ENCODE data around the gene SIGLEC6.

SIGLEC6 gene

GRCh38 chr19:51548213-51548651 is 16.8 kb upstream of the SIGLEC6 start:
- no peak for DNase-seq (ENCODE audit: low spot score)

DNA sequence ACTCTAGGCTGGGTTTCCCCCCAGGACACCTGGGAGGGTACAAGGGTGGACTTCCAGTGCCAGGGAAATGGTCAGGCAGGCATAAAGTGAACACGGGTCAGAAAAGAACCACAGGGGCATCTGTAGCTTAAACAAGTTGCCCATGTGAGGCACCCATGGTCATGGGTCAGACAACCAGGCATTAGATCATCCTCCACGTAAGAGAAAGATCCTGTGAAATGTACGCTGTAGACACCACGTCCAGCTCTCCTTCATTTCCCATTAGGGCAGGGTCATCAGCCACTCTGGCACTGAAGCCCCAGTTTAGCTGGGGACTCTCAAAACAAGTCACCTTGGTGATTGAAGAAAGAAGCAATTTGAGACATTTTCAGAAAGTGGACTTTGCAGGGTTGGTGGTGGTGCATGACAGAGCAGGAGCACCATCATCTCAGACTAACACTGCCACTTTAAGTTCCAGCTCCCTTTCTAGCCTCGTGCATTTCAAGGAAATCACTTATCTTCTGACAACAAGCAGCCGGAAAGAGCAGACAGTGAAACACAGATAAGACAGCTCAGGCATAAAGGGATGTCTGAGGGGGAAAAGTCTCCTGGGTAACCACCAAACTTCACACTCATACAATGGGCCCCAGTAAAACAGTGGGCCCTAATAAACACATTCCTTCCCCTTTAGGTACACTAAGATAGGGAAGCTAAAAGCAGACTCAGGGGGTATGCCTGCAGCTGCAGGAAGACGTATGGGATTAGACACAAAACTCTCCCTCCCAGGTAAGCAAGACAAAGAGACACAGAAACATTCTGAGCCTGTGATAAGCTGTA is 16.1 kb upstream of the SIGLEC6 start:
- no peak for DNase-seq (ENCODE audit: low spot score)

DNA sequence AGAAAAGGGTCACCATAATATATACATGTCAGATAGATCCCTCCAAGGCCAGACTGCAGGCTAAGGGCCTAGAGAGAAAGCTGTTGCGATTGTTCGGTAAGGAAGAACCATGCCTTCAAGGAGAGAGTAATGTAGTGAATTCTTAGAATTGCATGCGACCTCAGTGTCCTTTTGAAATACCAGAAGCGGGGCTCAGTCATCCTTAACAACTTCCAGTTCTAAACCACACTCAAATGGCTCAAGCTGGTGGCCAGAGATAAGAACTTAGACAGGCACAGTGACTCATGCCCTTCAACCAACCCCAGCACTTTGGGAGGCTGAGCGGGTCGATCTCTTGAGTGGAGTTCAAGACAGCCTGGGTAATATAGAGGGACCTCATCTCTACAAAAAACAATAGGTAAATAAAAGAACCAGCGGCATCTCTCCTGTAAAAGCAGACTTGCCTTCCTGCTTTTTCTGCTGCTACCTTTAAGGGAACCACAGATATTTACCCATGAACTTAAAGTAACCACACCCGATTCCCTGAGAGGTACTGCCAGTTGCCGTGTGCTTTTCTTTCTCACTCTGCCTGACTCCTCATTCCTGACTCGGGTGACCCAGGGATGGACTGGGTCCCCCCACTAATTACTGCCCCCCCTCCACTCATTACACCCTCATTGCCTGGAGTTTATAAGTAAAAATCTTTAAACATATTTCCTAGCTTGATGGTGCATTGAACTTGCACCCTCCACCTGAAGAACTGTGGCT is 15.4 kb upstream of the SIGLEC6 start:
- no peak for DNase-seq (ENCODE audit: low spot score)

GRCh38 chr19:51546107-51546649 is 14.7 kb upstream of the SIGLEC6 start:
- no peak for DNase-seq (ENCODE audit: low spot score)

DNA sequence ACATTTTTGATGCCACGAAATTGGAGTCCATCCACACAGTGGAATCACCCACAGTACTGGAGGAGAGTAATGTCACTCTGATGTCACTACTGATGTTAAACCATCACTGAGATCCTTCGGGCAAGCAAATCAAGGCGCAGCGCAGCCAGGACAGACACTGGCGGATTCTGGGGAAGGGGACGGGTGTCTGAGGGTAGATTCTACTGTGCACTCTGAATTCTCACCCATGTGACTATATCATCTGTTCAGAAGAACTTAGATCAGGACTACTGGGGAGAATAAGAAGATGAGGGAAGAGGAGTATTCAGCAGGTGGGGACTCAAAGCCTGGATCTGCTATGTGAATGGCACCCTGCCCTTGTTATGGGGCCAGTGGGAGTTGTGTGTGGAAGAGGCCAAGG is 12.6 kb upstream of the SIGLEC6 start:
- DNase-seq (ENCODE audit: low spot score), result no peak

- DNase-seq (ENCODE audit: low spot score), result no peak
Observed at GRCh38 chr19:51542699-51543098, 11.2 kb upstream of the SIGLEC6 start.

GRCh38 chr19:51541458-51542357 is 10.2 kb upstream of the SIGLEC6 start:
- no peak for DNase-seq (ENCODE audit: low spot score)

DNA sequence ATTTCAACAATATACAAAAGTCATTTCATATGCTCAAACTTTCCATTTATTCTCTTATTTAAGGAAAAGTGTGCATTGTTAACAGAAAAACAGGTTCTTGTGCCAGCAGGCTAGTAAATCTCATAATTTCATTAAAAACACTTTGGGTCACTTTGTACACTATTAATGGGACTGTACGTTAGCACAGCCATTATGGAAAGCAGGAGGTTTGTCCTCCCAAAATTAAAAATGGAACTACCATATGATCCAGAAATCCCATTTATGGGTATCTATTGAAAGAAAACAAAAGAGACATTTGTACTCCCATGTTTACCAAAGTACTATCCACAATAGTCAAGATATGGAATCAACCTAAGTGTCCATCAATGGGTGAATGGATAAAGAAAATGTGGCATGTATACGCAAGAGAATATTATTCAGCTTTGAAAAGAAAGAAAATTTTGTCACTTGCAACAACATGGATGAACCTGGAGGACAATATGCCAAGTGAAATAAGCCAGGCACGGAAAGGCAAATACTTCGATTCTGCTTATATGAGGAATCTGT is 8.4 kb upstream of the SIGLEC6 start:
- DNase-seq (ENCODE audit: low spot score), result no peak

DNA sequence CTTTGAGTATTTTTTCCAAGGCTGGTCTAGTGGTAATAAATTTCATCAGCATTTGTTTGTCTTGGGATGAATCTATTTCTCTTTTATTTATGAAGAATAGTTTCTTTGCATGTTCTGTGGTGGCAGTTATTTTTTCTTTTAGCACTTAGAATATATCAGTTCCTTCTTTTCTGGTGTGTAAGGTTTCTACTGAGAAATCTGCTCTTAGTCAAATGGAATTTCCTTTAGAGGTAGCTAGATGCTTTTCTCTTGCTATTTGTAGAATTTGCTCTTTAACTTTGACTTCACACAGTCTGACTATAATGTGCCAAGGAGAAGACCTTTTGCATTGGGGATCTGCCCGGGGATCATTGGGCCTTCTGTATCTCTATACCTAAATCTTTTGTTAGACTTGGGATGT is 4.1 kb upstream of the SIGLEC6 start:
- DNase-seq (ENCODE audit: low spot score), result no peak

DNA sequence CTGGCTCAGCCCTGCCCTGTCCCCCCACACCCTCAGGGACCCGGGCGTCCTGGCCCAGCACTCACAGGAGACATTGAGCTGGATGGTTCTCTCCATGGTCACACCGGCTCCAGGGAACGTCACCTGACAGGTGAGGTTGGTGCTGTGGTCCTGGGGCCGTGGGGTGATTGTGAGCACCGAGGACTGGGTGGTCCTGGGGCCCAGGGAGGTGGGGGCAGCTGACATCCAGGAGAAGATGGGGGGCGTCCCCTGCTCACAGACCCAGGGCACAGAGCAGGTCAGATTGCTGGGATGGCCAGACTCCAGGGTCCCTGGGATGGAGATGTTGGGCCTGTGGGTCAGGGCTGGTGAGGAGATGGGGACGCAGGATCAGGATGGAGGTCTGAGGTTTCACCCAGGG is 854 bp downstream of the SIGLEC6 start:
- no peak for DNase-seq (ENCODE audit: low spot score)

DNA sequence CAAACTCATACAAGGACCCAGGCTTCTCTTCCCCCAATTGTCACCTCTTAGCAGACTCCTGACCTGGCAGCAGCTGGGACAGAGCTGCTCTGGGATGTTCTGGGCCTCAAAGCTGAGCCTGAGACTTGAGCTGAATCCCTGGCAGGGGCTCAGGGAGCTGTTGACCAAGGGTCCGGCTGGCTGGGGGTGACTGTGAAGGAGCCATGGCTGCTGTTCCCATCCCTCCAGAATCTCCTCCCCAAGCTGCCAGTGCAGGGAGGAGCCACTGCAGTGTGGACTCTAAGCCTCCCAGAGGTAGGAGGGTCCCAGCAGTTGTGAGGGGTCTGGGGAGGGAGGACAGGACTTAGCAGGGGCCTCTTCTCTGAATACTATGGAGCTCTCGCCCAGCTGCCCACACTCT is 2.2 kb downstream of the SIGLEC6 start:
- no peak for DNase-seq (ENCODE audit: low spot score)

GRCh38 chr19:51525651-51526050 is 5.8 kb downstream of the SIGLEC6 start:
- DNase-seq (ENCODE audit: low spot score), result no peak

- DNase-seq (ENCODE audit: low spot score), result no peak
Observed at GRCh38 chr19:51524666-51525264, 6.7 kb downstream of the SIGLEC6 start.

- DNase-seq (ENCODE audit: low spot score), result no peak
Observed at GRCh38 chr19:51521781-51522180, 9.7 kb downstream of the SIGLEC6 start.

- DNase-seq (ENCODE audit: low spot score), result no peak
Observed at GRCh38 chr19:51521357-51521756, 10.1 kb downstream of the SIGLEC6 start.

GRCh38 chr19:51520728-51521127 is 10.7 kb downstream of the SIGLEC6 start:
- DNase-seq (ENCODE audit: low spot score), result no peak

DNA sequence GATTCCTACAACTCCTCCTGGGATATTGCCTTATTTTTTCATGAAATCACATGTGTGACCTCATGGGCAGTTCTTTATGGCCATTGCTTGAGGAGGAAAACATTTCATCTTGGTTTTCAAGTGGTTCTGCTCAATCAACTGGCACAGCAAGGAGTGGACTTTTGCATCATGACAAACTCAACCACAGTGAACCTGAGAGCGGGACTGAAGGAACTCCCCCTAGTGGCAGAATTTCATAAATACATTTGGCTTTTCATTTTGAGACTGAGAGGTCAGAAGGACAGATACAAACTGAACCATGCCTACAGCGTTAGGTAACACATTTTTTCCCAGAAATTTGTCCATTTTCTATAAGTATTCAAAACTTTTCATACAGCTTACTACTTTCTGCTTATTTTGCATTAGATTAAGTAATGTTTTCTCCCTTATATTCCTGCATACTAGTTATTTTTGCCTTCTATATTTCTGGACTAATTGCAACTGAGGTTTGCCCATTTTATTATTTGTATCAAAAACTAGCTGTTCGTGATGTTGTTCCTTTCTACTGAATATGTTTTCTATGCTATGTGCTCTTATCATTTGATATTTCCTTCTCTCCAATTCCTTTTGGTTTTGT is 16.5 kb downstream of the SIGLEC6 start:
- DNase-seq (ENCODE audit: low spot score), result peak; percentile 71

GRCh38 chr19:51513968-51514367 is 17.5 kb downstream of the SIGLEC6 start:
- DNase-seq (ENCODE audit: low spot score), result no peak

GRCh38 chr19:51511353-51511752 is 20.1 kb downstream of the SIGLEC6 start:
- DNase-seq (ENCODE audit: low spot score), result peak; percentile 20

GRCh38 chr19:51509823-51510660 is 21.4 kb downstream of the SIGLEC6 start:
- no peak for DNase-seq (ENCODE audit: low spot score)
